Pancreas (tissue), 10 donors: ENCODE data around the gene TRMT1. TPM values are rescaled to one million over a fixed set of nuclear protein-coding genes. Genes with fewer than 3 reads are reported as not detected.

ENCODE experiments used
- ATAC-seq, 4 donors: fragments of 200-7000 bp; cut with Tn5 transposase; one replicate each; pipeline versions ENCODE4 v1.8.0 to v1.9.1; 2020; ENCODE audit warnings: mild to moderate bottlenecking in 4 of 4, moderate library complexity in 4 of 4
- DNase-seq, 6 donors: peaks; one replicate each; pipeline ENCODE4 v3.0.0-alpha.2; 2020
- FAIRE-seq: peaks from 2 replicates; lab custom pipeline; 2012; peaks lifted over from hg19 to GRCh38; lab: Jason Lieb, UNC
- H3K27ac ChIP-seq, 4 donors: fragments of 200-600 bp; sonication (generic); 1 replicate in 3 of 4; 2 replicates in 1 of 4; pipeline versions ENCODE4 v1.5.0 to v1.8.0; 2020
- H3K27me3 ChIP-seq, 4 donors: fragments of 200-600 bp; one replicate each; pipeline ENCODE4 v1.8.0; 2021
- H3K36me3 ChIP-seq, 3 donors: fragments of 200-600 bp; sonication (generic) in 1 of 3; one replicate each; pipeline versions ENCODE4 v1.5.0 to v1.8.0; 2020 to 2021
- H3K4me1 ChIP-seq, 3 donors: fragments of 200-600 bp; one replicate each; pipeline ENCODE4 v1.8.0; 2021
- H3K4me3 ChIP-seq, 4 donors: fragments of 200-600 bp; sonication (generic) in 2 of 4; one replicate each; pipeline versions ENCODE4 v1.5.0 to v1.8.0; 2020 to 2021
- H3K9me3 ChIP-seq, 4 donors: fragments of 200-600 bp; one replicate each; pipeline ENCODE4 v1.8.0; 2021
- WGBS, 2 donors: extraction: QIAGEN DNeasy Blood & Tissue Kit; methylation state at CpG; one replicate each; pipeline ENCODE4 v1.1.7; 2013; 5-methylcytosine and 5-hydroxymethylcytosine counted together
- intact Hi-C, 3 donors: fragments of 100-400 bp; cut with DNase I; formaldehyde crosslinking; loops; one replicate each; pipeline versions ENCODE4 v1.11.1 to v1.14.2; 2022
- polyA plus RNA-seq, 2 donors: library from polyadenylated mRNA; stranded (reverse); fragments of 200-250 nt; gene quantifications; one replicate each; pipeline ENCODE4 v1.2.3, GENCODE V29; 2013
- total RNA-seq, 6 donors: library from RNA; stranded (reverse); fragmentation: NEBNext Ultra II Directional in 4 of 6; extraction: Animal tissue kit (Norgen Biotek cat#: 25700) in 4 of 6; gene quantifications; one replicate each; pipeline versions ENCODE4 v1.2.1 to v1.2.4, GENCODE V29; 2021 to 2023
- TF ChIP-seq, protein P1 (sequence below), 4 donors: fragments of 200-600 bp; sonication (generic) in 3 of 4; IDR thresholded peaks; one replicate each; pipeline versions ENCODE4 v1.5.0 to v1.8.0; 2021; ENCODE audit warnings: antibody characterized with exemption in 4 of 4
- donor health status: healthy with polysubstance abuse.
- donor health status: DM: no; HTN: no; CAD: no; lungs with moderate emphysema.
- donor health status: DM: no; HTN: no; CAD: no.
- donor health status: control.
- donor health status: control.
- donor health status: Bipolar disorder and iron deficiency.
- donor health status: DM: yes; HTN: yes; CAD: no.
- donor health status: DM: no; HTN: no; CAD: no.
- donor health status: DM: no; HTN: no; CAD: no.
- donor health status: DM: yes; HTN: yes; CAD: no.

The TRMT1 gene
- total and polyA plus RNA-seq, 8 donors, result 12.7 to 108 (median 22.1) TPM

DNA sequence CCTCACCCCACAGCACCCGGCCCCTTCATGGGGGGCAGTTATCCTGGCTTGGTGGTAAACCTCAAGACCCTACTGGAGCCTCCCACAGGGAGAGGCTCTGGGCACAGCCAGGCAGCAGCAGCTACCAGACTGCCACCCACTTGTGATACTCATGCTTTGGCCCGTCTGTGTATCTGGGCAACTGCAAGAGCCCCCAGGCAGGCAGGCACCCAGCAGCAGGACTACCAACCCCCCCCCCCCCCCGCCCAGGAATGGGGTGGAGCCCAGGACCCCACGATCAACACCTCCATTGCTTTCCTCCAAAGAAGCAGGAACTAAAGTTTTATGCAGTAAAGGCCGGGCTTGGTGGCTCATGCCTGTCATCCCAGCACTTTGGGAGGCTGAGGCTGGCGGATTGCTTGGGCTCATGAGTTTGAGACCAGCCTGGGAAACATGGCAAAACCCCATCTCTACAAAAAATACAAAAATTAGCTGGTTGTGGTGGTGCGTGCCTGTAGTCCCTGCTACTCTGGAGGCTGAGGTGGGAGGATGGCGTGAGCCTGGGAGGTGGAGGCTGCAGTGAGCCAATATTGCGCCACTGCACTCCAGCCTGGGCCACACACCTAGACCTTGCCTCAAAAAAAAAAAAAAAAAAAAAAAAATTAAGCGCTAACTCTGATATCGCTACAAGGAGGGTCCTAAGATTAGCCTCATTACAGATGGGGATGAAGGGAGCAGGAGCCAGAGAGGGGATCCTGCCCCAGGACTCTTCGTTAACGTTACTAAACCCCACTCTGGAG lies 12.8 kb downstream of the TRMT1 start:
- Histone ChIP-seq H3K36me3 (no peaks in the 10 kb centered on the region), H3K4me3 (no peak overlapping the region), H3K4me1 (peaks cover 0 to 7% (median 0%) of the 10 kb centered on the region in 3 donors), H3K27ac (peak overlapping the region in 2 of 4 donors; percentile 54 to 63), H3K27me3 (no peaks in the 10 kb centered on the region), H3K9me3 (no peaks in the 10 kb centered on the region)
- TF ChIP-seq, protein P1, sequence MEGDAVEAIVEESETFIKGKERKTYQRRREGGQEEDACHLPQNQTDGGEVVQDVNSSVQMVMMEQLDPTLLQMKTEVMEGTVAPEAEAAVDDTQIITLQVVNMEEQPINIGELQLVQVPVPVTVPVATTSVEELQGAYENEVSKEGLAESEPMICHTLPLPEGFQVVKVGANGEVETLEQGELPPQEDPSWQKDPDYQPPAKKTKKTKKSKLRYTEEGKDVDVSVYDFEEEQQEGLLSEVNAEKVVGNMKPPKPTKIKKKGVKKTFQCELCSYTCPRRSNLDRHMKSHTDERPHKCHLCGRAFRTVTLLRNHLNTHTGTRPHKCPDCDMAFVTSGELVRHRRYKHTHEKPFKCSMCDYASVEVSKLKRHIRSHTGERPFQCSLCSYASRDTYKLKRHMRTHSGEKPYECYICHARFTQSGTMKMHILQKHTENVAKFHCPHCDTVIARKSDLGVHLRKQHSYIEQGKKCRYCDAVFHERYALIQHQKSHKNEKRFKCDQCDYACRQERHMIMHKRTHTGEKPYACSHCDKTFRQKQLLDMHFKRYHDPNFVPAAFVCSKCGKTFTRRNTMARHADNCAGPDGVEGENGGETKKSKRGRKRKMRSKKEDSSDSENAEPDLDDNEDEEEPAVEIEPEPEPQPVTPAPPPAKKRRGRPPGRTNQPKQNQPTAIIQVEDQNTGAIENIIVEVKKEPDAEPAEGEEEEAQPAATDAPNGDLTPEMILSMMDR (IDR thresholded peaks at IDR 0.05), result no peak
- FAIRE-seq (no peak), DNase-seq (no peak), ATAC-seq (no peak)
- intact Hi-C loops, result loop anchor here in 1 of 3 donors (10.0 kb wide), 1 partner anchor 131 kb away; no protein-coding TSS in a partner anchor
- 77 to 83% methylated on average over 11 to 13 of the region's 13 CpGs for WGBS, 2 donors

DNA sequence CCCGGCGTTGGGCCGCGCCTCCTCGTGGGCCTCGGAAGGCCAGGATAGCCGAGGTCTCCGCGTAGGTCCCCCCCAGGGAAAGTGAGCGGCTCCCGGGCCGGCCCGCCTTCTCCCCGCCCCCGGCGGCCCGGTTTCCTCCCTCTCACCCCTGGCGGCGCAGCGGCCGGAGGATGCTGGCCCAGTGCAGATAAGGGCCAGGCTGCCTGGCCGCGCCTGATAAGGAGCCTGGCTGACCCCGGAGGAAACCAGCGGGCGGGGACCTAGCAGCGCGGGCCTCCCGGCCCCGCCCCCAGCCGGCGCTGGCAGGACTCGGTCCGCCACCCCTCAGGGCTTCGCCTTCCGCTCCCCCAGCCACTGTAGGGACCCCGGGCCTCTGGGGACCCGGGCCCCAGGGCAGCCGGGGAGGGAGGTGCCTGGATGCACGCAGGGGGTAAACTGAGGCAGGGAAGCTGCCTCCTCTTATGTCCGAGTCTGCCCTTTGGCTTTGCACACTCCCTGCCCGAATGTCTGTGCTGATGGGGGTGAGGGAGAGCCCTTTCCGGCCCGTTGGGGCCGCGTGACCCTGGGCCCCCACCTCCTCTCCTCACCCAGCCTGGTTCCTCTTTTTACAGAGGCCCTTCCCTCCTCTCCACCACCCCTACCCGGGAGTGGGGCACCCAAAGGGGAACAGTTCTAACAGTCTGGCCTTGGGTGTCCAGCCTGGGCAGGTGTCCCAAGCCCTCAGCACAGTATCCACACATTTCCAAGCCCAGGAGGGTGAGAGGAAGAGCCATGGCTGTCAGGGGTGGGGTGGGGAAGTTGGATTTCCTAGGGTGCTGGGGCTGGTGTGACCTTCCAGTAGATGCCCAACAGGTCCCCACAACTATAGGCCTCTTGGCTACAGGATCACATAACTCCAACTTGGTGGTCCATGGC lies 13.6 kb downstream of the TRMT1 start, which contains the start of gene LYL1:
Gene LYL1, minus strand, starts transcription at position 193 of the 915 bp plus-strand sequence. CDS start 1,687 bp downstream, outside the sequence.
- ATAC-seq (peak; percentile 33 to 64 (median 57)), DNase-seq (peak in 3 of 6 donors; percentile 65 to 81 (median 77)), FAIRE-seq (no peak)
- H3K36me3 ChIP-seq, result no peaks in the 10 kb centered on the region
- H3K27ac ChIP-seq, result peak within 1 kb of the TSS in 3 of 4 donors; percentile 29 to 65 (median 63)
- TF ChIP-seq, protein P1 (IDR thresholded peaks at IDR 0.05), result no peak
- H3K27me3 ChIP-seq, result no peaks in the 10 kb centered on the region
- peaks cover 0 to 7% (median 0%) of the 10 kb centered on the region in 3 donors for H3K4me1 ChIP-seq
- intact Hi-C loops, result loop anchor here in 1 of 3 donors (10.0 kb wide), 1 partner anchor 132 kb away; no protein-coding TSS in a partner anchor
- peak within 1 kb of the TSS; percentile 3 to 37 (median 15) for H3K4me3 ChIP-seq
- 7 to 9% methylated on average over 36 to 47 of the region's 47 CpGs for WGBS, 2 donors
- H3K9me3 ChIP-seq, result no peaks in the 10 kb centered on the region

DNA sequence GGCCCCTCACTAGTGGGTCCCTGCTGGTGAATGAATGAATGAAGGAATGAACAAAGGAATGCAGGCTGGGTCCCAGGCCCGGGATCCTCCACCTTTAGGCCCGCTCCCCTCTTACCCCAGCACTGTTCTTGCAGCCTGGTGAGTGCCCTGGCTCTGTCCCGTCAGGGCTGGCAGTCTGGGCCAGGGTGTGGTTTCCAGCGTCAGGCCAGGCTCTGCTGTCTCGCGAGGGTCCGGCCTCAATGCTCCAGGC lies 14.2 kb downstream of the TRMT1 start:
- DNase-seq, result no peak
- H3K4me1 ChIP-seq, result peaks cover 0 to 7% (median 0%) of the 10 kb centered on the region in 3 donors
- no peaks in the 10 kb centered on the region for H3K27me3 ChIP-seq
- TF ChIP-seq, protein P1 (IDR thresholded peaks at IDR 0.05), result no peak
- WGBS, 2 donors, result 20 to 21% methylated on average over 7 of the region's 7 CpGs
- no peaks in the 10 kb centered on the region for H3K36me3 ChIP-seq
- ATAC-seq, result peak in 1 of 4 donors; percentile 5
- intact Hi-C loops, result loop anchor here in 1 of 3 donors (10.0 kb wide), 1 partner anchor 132 kb away; no protein-coding TSS in a partner anchor
- no peaks in the 10 kb centered on the region for H3K9me3 ChIP-seq
- no peak for FAIRE-seq
- peak overlapping the region in 3 of 4 donors; percentile 29 to 65 (median 63) for H3K27ac ChIP-seq
- peak overlapping the region; percentile 3 to 37 (median 15) for H3K4me3 ChIP-seq

DNA sequence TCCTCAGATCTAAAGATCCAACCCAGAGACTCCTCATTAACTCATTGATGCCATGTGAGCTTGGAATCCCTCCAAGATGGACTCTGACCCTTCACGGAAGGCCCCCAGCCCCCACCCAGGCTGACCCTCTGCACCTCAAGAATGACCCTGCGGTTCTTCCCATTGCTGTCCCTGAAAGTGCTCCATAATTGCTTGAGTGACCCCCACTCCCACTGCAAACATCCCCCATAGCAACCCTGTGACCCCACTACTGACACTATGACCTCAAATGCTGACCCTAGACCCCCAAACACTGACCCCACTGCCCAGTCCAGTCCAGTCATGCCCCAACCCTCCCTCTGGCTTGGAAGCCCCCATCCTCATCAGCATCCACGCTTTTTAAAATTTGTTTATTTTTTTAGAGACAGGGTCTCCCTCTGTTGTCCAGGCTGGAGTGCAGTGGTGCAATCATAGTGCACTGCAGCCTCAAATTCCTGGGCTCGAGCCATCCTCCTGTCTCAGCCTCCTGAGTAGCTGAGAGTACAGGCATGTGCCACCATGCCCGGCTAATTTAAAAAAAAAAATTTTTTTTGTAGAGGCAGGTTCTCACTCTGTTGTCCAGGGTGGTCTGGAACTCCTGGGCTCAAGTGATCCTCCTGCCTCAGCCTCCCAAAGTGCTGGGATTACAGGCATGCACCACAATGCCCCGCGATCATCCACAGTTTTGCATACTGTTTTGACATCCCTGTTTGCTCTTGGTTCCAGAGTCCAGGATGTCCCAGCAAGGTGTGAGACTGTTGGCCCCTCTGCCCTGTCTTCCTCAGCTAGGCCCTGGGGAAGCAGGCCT lies 14.7 kb downstream of the TRMT1 start:
- Histone ChIP-seq H3K9me3 (no peaks in the 10 kb centered on the region), H3K4me1 (peaks cover 0 to 7% (median 0%) of the 10 kb centered on the region in 3 donors), H3K27ac (peak overlapping the region in 3 of 4 donors; percentile 29 to 65 (median 63)), H3K4me3 (peak overlapping the region in 1 of 4 donors; percentile 37), H3K36me3 (no peaks in the 10 kb centered on the region), H3K27me3 (no peaks in the 10 kb centered on the region)
- ATAC-seq (no peak), DNase-seq (no peak), FAIRE-seq (no peak)
- 68 to 79% methylated on average over 7 of the region's 7 CpGs for WGBS, 2 donors
- intact Hi-C loops, result loop anchor here in 1 of 3 donors (10.0 kb wide), 1 partner anchor 133 kb away; no protein-coding TSS in a partner anchor
- TF ChIP-seq, protein P1 (IDR thresholded peaks at IDR 0.05), result no peak
